ENCODE measurements around the gene PLTP. TPM values are rescaled to one million over a fixed set of nuclear protein-coding genes. Genes with fewer than 3 reads are reported as not detected.

PLTP gene
- total and polyA plus RNA-seq, 2 of the 13 experiments (the other 11 are each of a cell fraction or from before 2014, with no cell fraction given): 16.9 to 28.6 TPM

- TF ChIP-seq MEIS1 (CRISPR knock-in tag; IDR thresholded peaks at IDR 0.05; ENCODE audit: borderline replicate concordance): peak; percentile 96; the same call in 1 of the 2 replicates
- TF ChIP-seq AKAP8 (CRISPR knock-in tag; IDR thresholded peaks at IDR 0.05): no peak
- no peak; the same call in 1 of the 2 replicates for TF ChIP-seq ZBTB1 (CRISPR knock-in tag; IDR thresholded peaks at IDR 0.05; ENCODE audit: borderline replicate concordance)
- no peak; the same call in 1 of the 2 replicates for TF ChIP-seq ZNF235 (CRISPR knock-in tag; IDR thresholded peaks at IDR 0.05; ENCODE audit: borderline replicate concordance)
- TF ChIP-seq, protein P1, sequence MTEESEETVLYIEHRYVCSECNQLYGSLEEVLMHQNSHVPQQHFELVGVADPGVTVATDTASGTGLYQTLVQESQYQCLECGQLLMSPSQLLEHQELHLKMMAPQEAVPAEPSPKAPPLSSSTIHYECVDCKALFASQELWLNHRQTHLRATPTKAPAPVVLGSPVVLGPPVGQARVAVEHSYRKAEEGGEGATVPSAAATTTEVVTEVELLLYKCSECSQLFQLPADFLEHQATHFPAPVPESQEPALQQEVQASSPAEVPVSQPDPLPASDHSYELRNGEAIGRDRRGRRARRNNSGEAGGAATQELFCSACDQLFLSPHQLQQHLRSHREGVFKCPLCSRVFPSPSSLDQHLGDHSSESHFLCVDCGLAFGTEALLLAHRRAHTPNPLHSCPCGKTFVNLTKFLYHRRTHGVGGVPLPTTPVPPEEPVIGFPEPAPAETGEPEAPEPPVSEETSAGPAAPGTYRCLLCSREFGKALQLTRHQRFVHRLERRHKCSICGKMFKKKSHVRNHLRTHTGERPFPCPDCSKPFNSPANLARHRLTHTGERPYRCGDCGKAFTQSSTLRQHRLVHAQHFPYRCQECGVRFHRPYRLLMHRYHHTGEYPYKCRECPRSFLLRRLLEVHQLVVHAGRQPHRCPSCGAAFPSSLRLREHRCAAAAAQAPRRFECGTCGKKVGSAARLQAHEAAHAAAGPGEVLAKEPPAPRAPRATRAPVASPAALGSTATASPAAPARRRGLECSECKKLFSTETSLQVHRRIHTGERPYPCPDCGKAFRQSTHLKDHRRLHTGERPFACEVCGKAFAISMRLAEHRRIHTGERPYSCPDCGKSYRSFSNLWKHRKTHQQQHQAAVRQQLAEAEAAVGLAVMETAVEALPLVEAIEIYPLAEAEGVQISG (CRISPR knock-in tag; IDR thresholded peaks at IDR 0.05): no peak
- peak; percentile 25; the same call in 1 of the 2 replicates for TF ChIP-seq ZNF326 (CRISPR knock-in tag; IDR thresholded peaks at IDR 0.05; ENCODE audit: borderline replicate concordance)
- no peak for TF ChIP-seq TCF7 (IDR thresholded peaks at IDR 0.05; ENCODE audit: low read depth)
- no peak; the same call in 1 of the 2 replicates for TF ChIP-seq POGK (CRISPR knock-in tag; conservative IDR thresholded peaks at IDR 0.05)
- TF ChIP-seq, protein P2, sequence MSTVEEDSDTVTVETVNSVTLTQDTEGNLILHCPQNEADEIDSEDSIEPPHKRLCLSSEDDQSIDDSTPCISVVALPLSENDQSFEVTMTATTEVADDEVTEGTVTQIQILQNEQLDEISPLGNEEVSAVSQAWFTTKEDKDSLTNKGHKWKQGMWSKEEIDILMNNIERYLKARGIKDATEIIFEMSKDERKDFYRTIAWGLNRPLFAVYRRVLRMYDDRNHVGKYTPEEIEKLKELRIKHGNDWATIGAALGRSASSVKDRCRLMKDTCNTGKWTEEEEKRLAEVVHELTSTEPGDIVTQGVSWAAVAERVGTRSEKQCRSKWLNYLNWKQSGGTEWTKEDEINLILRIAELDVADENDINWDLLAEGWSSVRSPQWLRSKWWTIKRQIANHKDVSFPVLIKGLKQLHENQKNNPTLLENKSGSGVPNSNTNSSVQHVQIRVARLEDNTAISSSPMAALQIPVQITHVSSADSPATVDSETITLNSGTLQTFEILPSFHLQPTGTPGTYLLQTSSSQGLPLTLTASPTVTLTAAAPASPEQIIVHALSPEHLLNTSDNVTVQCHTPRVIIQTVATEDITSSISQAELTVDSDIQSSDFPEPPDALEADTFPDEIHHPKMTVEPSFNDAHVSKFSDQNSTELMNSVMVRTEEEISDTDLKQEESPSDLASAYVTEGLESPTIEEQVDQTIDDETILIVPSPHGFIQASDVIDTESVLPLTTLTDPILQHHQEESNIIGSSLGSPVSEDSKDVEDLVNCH (CRISPR knock-in tag; IDR thresholded peaks at IDR 0.05): peak; percentile 93; the same call in 1 of the 2 replicates
- TF ChIP-seq ZBTB7B (CRISPR knock-in tag; IDR thresholded peaks at IDR 0.05): peak; percentile 65
- TF ChIP-seq ZNF260 (CRISPR knock-in tag; IDR thresholded peaks at IDR 0.05; ENCODE audit: borderline replicate concordance, low read depth): no peak
- no peak; the same call in 1 of the 2 replicates for TF ChIP-seq DMAP1 (CRISPR knock-in tag; IDR thresholded peaks at IDR 0.05)
- no peak for TF ChIP-seq RBM22 (optimal IDR thresholded peaks at IDR 0.05; ENCODE audit: low read length)
- no peak for TF ChIP-seq ZNF652 (CRISPR knock-in tag; IDR thresholded peaks at IDR 0.05; ENCODE audit: borderline replicate concordance, low read depth)
- TF ChIP-seq SP5 (CRISPR knock-in tag; IDR thresholded peaks at IDR 0.05; ENCODE audit: borderline replicate concordance, low read depth): no peak
- TF ChIP-seq ZNF530 (CRISPR knock-in tag; IDR thresholded peaks at IDR 0.05; ENCODE audit: low read depth): 0 out of 2 replicates have a peak, but pooled peaks have one; percentile 42
- TF ChIP-seq ZFP36L1 (CRISPR knock-in tag; IDR thresholded peaks at IDR 0.05): peak; percentile 85; the same call in 1 of the 2 replicates
- no peak for TF ChIP-seq ZNF878 (CRISPR knock-in tag; IDR thresholded peaks at IDR 0.05)
- no peak for TF ChIP-seq MAF1 (CRISPR knock-in tag; IDR thresholded peaks at IDR 0.05; ENCODE audit: borderline replicate concordance)
- TF ChIP-seq HMG20A (CRISPR knock-in tag; IDR thresholded peaks at IDR 0.05; ENCODE audit: borderline replicate concordance): no peak
- TF ChIP-seq ZNF362 (CRISPR knock-in tag; IDR thresholded peaks at IDR 0.05; ENCODE audit: borderline replicate concordance): 0 out of 2 replicates have a peak, but pooled peaks have one; percentile 9
- no peak for TF ChIP-seq NCOA1 (CRISPR knock-in tag; IDR thresholded peaks at IDR 0.05)
- no peak for TF ChIP-seq ZBTB38 (CRISPR knock-in tag; IDR thresholded peaks at IDR 0.05)
Measured at GRCh38 chr20:45934046-45934585, 22.2 kb upstream of the PLTP start (continued).

Data from HepG2 (cell line).